Erythroblast (primary cell): ENCODE measurements around the gene NR2F1.

Source experiments
- GATA1 ChIP-seq: IDR thresholded peaks from 2 replicates; pipeline ENCODE4 v1.6.1; 2011; ENCODE audit warnings: low read depth, mild to moderate bottlenecking, control low read depth, low read length, moderate library complexity
- POLR2A ChIP-seq: IDR thresholded peaks from 2 replicates; pipeline ENCODE4 v1.6.1; 2011; ENCODE audit warnings: mild to moderate bottlenecking, low read length

DNA sequence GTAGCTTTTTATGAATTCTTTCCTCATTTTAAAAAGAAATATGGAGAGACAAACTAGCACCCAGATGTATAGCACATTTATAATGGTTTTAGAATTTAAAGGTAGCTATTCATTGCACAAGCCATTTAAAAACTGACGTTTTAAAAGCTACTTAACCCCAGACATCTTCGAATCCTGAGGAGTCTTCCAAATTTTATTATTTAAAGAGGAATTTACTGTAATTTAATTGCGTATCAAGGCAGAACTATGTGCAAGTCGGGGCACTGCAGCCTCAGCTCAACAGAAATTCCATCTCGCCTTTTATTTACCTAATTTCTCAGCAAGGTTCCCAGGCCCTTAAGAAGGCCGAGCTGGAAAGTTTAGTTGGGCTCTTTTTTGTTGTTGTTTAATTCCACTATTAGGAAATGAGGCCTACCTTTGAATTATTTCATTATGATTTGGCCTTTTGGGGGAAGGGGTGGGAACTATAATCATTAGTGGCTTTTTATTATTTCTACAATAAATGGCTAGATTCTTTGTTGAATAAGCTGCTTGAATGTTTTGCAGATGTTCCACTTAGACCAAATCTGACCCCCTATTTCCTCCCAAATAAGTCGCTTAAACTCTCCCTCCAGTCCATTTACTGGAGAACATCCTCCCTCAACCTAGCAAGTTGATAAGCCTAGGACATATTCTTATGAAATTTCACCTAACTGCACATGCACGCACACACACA lies 20.2 kb downstream of the NR2F1 start:
- TF ChIP-seq POLR2A (no peak), GATA1 (no peak)
